WTC11 (cell line): Measurements from ENCODE around the gene MRPL11.

Source experiments
- CREB1 ChIP-seq: sonication (generic); formaldehyde crosslinking; IDR thresholded peaks from 2 replicates; pipeline ENCODE4 v1.8.0; 2023; ENCODE audit warnings: mild to moderate bottlenecking, missing genetic modification reagents
- CREM ChIP-seq: sonication (generic); formaldehyde crosslinking; IDR thresholded peaks from 2 replicates; pipeline ENCODE4 v1.8.1; 2022; ENCODE audit warnings: mild to moderate bottlenecking, missing genetic modification reagents, moderate library complexity
- SMAD3 ChIP-seq: sonication (generic); formaldehyde crosslinking; IDR thresholded peaks from 2 replicates; pipeline ENCODE4 v1.8.0; 2022; ENCODE audit warnings: missing genetic modification reagents, mild to moderate bottlenecking, borderline replicate concordance
- TF ChIP-seq, protein P1 (sequence below): fragments of 200-600 bp; IDR thresholded peaks from 2 replicates; pipeline ENCODE4 v1.8.0; 2022; ENCODE audit warnings: antibody characterized with exemption
- TF ChIP-seq, protein P2 (sequence below): sonication (generic); formaldehyde crosslinking; conservative IDR thresholded peaks from 2 replicates; pipeline ENCODE4 v1.8.1; 2022; ENCODE audit warnings: mild to moderate bottlenecking, missing genetic modification reagents
- TF ChIP-seq, protein P3 (sequence below): fragments of 250-450 bp; sonication (Bioruptor Pico); IDR thresholded peaks from 2 replicates; pipeline ENCODE4 v1.9.0; 2021; ENCODE audit warnings: mild to moderate bottlenecking
- TF ChIP-seq, protein P4 (sequence below): sonication (generic); formaldehyde crosslinking; IDR thresholded peaks from 2 replicates; pipeline ENCODE4 v1.8.1; 2023; ENCODE audit warnings: mild to moderate bottlenecking, missing genetic modification reagents
- TF ChIP-seq, protein P5 (sequence below): sonication (generic); formaldehyde crosslinking; IDR thresholded peaks from 2 replicates; pipeline ENCODE4 v1.8.1; 2023; ENCODE audit warnings: mild to moderate bottlenecking, missing genetic modification reagents, moderate library complexity
- TF ChIP-seq, protein P6 (sequence below): sonication (generic); formaldehyde crosslinking; IDR thresholded peaks from 2 replicates; pipeline ENCODE4 v1.8.1; 2022; ENCODE audit warnings: low read depth, mild to moderate bottlenecking, moderate library complexity, missing genetic modification reagents, borderline replicate concordance
- TF ChIP-seq, protein P7 (sequence below): sonication (generic); formaldehyde crosslinking; IDR thresholded peaks from 2 replicates; pipeline ENCODE4 v1.8.0; 2022; ENCODE audit warnings: mild to moderate bottlenecking, missing genetic modification reagents

DNA sequence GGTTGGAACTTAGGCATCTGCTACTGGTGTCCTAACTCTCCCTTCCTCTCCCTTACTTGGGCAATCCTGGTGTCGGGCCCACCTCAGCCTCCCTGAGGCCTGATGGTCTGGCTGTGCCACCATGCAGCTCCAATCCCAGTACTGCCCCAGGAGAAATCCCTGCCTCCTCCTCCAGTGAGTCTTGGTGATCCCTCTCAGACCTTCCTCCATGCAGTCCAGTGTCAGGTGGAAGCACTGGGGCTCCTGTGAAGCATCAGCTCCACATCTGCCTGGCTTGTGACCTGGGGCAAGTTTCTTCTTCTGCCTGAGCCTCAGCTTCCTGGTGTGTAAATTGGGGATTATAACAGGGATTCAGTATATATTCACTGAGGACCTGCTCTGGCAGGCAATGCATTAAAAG lies 26.3 kb upstream of the MRPL11 start:
- TF ChIP-seq, protein P1, sequence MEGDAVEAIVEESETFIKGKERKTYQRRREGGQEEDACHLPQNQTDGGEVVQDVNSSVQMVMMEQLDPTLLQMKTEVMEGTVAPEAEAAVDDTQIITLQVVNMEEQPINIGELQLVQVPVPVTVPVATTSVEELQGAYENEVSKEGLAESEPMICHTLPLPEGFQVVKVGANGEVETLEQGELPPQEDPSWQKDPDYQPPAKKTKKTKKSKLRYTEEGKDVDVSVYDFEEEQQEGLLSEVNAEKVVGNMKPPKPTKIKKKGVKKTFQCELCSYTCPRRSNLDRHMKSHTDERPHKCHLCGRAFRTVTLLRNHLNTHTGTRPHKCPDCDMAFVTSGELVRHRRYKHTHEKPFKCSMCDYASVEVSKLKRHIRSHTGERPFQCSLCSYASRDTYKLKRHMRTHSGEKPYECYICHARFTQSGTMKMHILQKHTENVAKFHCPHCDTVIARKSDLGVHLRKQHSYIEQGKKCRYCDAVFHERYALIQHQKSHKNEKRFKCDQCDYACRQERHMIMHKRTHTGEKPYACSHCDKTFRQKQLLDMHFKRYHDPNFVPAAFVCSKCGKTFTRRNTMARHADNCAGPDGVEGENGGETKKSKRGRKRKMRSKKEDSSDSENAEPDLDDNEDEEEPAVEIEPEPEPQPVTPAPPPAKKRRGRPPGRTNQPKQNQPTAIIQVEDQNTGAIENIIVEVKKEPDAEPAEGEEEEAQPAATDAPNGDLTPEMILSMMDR = no peak
- TF ChIP-seq CREM (CRISPR knock-in tag) = no peak
- TF ChIP-seq, protein P2, sequence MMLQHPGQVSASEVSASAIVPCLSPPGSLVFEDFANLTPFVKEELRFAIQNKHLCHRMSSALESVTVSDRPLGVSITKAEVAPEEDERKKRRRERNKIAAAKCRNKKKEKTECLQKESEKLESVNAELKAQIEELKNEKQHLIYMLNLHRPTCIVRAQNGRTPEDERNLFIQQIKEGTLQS (CRISPR knock-in tag) = no peak
- TF ChIP-seq, protein P3, sequence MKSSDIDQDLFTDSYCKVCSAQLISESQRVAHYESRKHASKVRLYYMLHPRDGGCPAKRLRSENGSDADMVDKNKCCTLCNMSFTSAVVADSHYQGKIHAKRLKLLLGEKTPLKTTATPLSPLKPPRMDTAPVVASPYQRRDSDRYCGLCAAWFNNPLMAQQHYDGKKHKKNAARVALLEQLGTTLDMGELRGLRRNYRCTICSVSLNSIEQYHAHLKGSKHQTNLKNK (CRISPR knock-in tag) = no peak
- TF ChIP-seq, protein P4, sequence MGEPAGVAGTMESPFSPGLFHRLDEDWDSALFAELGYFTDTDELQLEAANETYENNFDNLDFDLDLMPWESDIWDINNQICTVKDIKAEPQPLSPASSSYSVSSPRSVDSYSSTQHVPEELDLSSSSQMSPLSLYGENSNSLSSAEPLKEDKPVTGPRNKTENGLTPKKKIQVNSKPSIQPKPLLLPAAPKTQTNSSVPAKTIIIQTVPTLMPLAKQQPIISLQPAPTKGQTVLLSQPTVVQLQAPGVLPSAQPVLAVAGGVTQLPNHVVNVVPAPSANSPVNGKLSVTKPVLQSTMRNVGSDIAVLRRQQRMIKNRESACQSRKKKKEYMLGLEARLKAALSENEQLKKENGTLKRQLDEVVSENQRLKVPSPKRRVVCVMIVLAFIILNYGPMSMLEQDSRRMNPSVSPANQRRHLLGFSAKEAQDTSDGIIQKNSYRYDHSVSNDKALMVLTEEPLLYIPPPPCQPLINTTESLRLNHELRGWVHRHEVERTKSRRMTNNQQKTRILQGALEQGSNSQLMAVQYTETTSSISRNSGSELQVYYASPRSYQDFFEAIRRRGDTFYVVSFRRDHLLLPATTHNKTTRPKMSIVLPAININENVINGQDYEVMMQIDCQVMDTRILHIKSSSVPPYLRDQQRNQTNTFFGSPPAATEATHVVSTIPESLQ (CRISPR knock-in tag) = no peak
- TF ChIP-seq, protein P5, sequence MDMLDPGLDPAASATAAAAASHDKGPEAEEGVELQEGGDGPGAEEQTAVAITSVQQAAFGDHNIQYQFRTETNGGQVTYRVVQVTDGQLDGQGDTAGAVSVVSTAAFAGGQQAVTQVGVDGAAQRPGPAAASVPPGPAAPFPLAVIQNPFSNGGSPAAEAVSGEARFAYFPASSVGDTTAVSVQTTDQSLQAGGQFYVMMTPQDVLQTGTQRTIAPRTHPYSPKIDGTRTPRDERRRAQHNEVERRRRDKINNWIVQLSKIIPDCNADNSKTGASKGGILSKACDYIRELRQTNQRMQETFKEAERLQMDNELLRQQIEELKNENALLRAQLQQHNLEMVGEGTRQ (CRISPR knock-in tag) = no peak
- TF ChIP-seq, protein P6, sequence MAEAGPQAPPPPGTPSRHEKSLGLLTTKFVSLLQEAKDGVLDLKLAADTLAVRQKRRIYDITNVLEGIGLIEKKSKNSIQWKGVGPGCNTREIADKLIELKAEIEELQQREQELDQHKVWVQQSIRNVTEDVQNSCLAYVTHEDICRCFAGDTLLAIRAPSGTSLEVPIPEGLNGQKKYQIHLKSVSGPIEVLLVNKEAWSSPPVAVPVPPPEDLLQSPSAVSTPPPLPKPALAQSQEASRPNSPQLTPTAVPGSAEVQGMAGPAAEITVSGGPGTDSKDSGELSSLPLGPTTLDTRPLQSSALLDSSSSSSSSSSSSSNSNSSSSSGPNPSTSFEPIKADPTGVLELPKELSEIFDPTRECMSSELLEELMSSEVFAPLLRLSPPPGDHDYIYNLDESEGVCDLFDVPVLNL (CRISPR knock-in tag) = no peak
- TF ChIP-seq, protein P7, sequence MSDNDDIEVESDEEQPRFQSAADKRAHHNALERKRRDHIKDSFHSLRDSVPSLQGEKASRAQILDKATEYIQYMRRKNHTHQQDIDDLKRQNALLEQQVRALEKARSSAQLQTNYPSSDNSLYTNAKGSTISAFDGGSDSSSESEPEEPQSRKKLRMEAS (CRISPR knock-in tag) = no peak
- no peak for TF ChIP-seq SMAD3 (CRISPR knock-in tag)
- TF ChIP-seq CREB1 = no peak
